DOHH2 (cell line): ENCODE results near the gene SCRN3.

Source experiments
- H3F3A ChIP-seq: fragments of 200-600 bp; sonication (generic), shearing (Covaris generic); 2 replicates; pipeline ENCODE4 v1.6.0; 2016; ENCODE audit warnings: antibody characterized with exemption, mild to moderate bottlenecking; ENCODE audit not compliant: control insufficient read depth, insufficient read depth
- H3K27ac ChIP-seq: fragments of 200-600 bp; sonication (generic); 2 replicates; pipeline ENCODE4 v1.5.1; 2014; ENCODE audit warnings: low read depth, mild to moderate bottlenecking, low read length, moderate library complexity
- H3K27me3 ChIP-seq: fragments of 200-600 bp; sonication (generic); 2 replicates; pipeline ENCODE4 v1.6.1; 2014; ENCODE audit warnings: mild to moderate bottlenecking, low read length, mixed read lengths; ENCODE audit not compliant: control insufficient read depth
- H3K36me3 ChIP-seq: fragments of 200-600 bp; sonication (generic); 2 replicates; pipeline ENCODE4 v1.6.1; 2014; ENCODE audit warnings: mild to moderate bottlenecking, low read length, moderate library complexity, mixed read lengths; ENCODE audit not compliant: control insufficient read depth
- H3K4me1 ChIP-seq: fragments of 200-600 bp; sonication (generic); 2 replicates; pipeline ENCODE4 v1.6.1; 2014; ENCODE audit warnings: mild to moderate bottlenecking, low read length, mixed read lengths; ENCODE audit not compliant: control insufficient read depth
- H3K4me2 ChIP-seq: fragments of 200-600 bp; sonication (generic); 2 replicates; pipeline ENCODE4 v1.6.0; 2014; ENCODE audit warnings: mild to moderate bottlenecking, low read length, moderate library complexity
- H3K4me3 ChIP-seq: fragments of 200-600 bp; sonication (generic); 2 replicates; pipeline ENCODE4 v1.5.1; 2014; ENCODE audit warnings: mild to moderate bottlenecking, low read length, mixed read lengths
- H3K79me2 ChIP-seq: fragments of 200-600 bp; sonication (generic); 2 replicates; pipeline ENCODE4 v1.6.1; 2014; ENCODE audit warnings: mild to moderate bottlenecking, low read length, mixed read lengths; ENCODE audit not compliant: control insufficient read depth
- H3K9me2 ChIP-seq: fragments of 200-600 bp; sonication (generic); replicated peaks from 2 replicates; pipeline ENCODE4 v1.6.1; 2014; ENCODE audit warnings: mild to moderate bottlenecking, low read length, mixed read lengths; ENCODE audit not compliant: control insufficient read depth
- H3K9me3 ChIP-seq: fragments of 200-600 bp; sonication (generic); 2 replicates; pipeline ENCODE4 v1.6.1; 2014; ENCODE audit warnings: antibody characterized with exemption, low read length, mixed read lengths; ENCODE audit not compliant: control insufficient read depth, insufficient read depth
- H4K20me1 ChIP-seq: fragments of 200-600 bp; sonication (generic); 2 replicates; pipeline ENCODE4 v1.6.0; 2014; ENCODE audit warnings: low read depth, mild to moderate bottlenecking, antibody characterized with exemption, low read length, moderate library complexity; ENCODE audit not compliant: control insufficient read depth, insufficient read depth
- CTCF ChIP-seq: fragments of 200-600 bp; sonication (generic); IDR thresholded peaks from one replicate; pipeline ENCODE4 v1.5.1; 2014; ENCODE audit warnings: antibody characterized with exemption, mild to moderate bottlenecking, low read depth, low read length; ENCODE audit not compliant: poor library complexity, severe bottlenecking
- EZH2phosphoT487 ChIP-seq: fragments of 200-600 bp; sonication (generic); IDR thresholded peaks from 2 replicates; pipeline ENCODE4 v1.6.1; 2017; ENCODE audit warnings: borderline replicate concordance, mild to moderate bottlenecking, antibody characterized with exemption, low read length, moderate library complexity, mixed read lengths

SCRN3 gene

GRCh38 chr2:174465327-174465726 is 69.8 kb downstream of the SCRN3 start:
- H3K4me2 ChIP-seq: no peak overlapping the region
- no peaks in the 10 kb centered on the region for H3K9me2 ChIP-seq
- H3K27ac ChIP-seq: no peak overlapping the region
- no peaks in the 10 kb centered on the region for H3K4me1 ChIP-seq
- H3K27me3 ChIP-seq: no peaks in the 10 kb centered on the region; the same call in none of the 2 replicates
- no peaks in the 10 kb centered on the region for H3K36me3 ChIP-seq
- no peak for TF ChIP-seq CTCF
- no peak for TF ChIP-seq EZH2phosphoT487
- no peaks in the 10 kb centered on the region for H3K79me2 ChIP-seq
- no peaks in the 10 kb centered on the region for H3K9me3 ChIP-seq
- no peaks in the 10 kb centered on the region for H4K20me1 ChIP-seq
- no peak overlapping the region for H3K4me3 ChIP-seq
- H3F3A ChIP-seq: no peaks in the 10 kb centered on the region

GRCh38 chr2:174473796-174474195 is 78.3 kb downstream of the SCRN3 start:
- TF ChIP-seq CTCF (no peak), EZH2phosphoT487 (no peak)
- no peaks in the 10 kb centered on the region for H3K36me3 ChIP-seq
- H4K20me1 ChIP-seq: no peaks in the 10 kb centered on the region
- H3K79me2 ChIP-seq: no peaks in the 10 kb centered on the region
- H3K9me2 ChIP-seq: no peaks in the 10 kb centered on the region
- H3K27me3 ChIP-seq: peaks cover 9% of the 10 kb centered on the region
- no peak overlapping the region for H3K27ac ChIP-seq
- no peaks in the 10 kb centered on the region for H3F3A ChIP-seq
- H3K4me3 ChIP-seq: no peak overlapping the region
- H3K4me2 ChIP-seq: no peak overlapping the region
- no peaks in the 10 kb centered on the region for H3K4me1 ChIP-seq
- H3K9me3 ChIP-seq: no peaks in the 10 kb centered on the region

DNA sequence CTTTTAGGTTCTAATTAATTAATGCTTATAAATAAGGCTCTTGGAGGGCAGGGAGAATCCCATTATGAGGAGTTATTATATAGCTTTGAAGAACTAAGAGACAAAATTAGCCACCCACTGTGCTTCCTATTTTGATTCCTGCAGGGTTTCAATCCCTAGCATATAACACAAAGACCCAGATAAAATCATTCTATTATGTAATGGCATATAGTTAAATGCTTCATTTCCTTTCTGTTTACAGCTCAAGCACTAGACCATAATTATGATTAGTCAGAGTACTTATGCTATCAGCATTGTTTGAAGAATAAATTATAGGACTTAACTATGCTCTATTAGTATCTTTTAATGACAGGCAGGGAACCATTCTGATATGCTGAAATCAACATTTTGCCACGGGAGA is 82.2 kb downstream of the SCRN3 start:
- no peaks in the 10 kb centered on the region for H3F3A ChIP-seq
- H3K27ac ChIP-seq: no peak overlapping the region
- peaks cover 6% of the 10 kb centered on the region for H3K27me3 ChIP-seq
- H3K4me1 ChIP-seq: no peaks in the 10 kb centered on the region
- TF ChIP-seq EZH2phosphoT487 (no peak), CTCF (no peak)
- H3K4me3 ChIP-seq: no peak overlapping the region
- H3K36me3 ChIP-seq: no peaks in the 10 kb centered on the region
- H3K9me3 ChIP-seq: no peaks in the 10 kb centered on the region
- H3K4me2 ChIP-seq: no peak overlapping the region
- no peaks in the 10 kb centered on the region for H3K79me2 ChIP-seq
- H4K20me1 ChIP-seq: no peaks in the 10 kb centered on the region
- no peaks in the 10 kb centered on the region for H3K9me2 ChIP-seq
